ENCODE results near the gene UFSP2. TPM values are rescaled to one million over a fixed set of nuclear protein-coding genes. Genes with fewer than 3 reads are reported as not detected.

UFSP2 gene
- total and polyA plus RNA-seq, 2 experiments from 2014 or later: 29.0 to 53.0 TPM

DNA sequence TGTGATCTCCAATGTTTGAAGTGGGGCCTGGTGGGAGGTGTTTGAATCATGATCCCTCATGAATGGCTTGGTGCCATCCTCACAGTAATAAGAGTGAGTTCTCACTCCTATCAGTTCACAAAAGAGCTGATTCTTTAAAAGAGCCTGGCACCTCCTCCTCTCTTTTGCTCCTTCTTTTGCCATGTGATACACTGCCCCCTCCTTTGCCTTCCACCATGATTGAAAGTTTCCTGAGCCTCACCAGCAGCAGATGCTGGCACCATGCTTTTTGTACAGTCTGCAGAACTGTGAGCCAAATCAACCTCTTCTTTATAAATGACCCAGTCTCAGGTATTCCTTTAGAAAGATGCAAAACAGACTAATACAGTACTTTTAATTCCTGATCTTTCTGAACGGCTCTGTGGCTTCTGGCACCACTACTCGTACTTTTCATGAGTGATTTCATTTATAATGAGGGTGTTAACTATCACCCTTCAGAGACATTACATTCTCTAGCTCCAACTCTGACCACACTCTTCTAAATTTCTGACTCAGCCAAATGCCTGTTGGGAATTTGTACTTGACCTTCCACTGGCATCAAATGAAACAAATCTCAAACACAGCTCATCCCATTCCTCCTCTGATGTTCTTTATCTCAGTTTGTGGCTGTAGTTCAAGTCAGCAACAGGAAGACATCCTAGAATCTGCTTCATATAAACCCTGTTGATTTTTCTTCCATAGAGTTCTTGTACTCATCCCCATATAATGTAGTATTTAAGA, 4.2 kb downstream of the UFSP2 start (continued):
- TF ChIP-seq NANOG (IDR thresholded peaks at IDR 0.05; ENCODE audit: borderline replicate concordance): no peak

DNA sequence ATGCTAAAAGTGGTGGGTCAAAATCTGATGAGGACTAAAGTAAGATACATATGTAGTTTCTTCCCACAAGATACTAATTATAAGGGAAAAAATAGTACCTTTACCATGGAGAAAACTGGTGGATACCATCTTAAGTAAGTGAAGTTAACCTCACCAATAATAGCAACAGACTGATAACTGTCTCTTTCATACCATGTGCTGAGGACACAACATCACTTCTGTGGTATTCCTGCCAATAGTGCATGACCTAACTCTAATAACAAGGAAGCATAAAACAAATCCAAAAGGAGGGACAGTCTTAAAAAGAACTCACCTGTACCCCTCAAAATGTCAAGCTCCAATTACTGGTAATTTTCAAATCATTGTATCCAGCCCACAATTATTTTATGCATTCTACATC, 8.8 kb downstream of the UFSP2 start:
- H3K4me1 Mint-ChIP-seq: no peaks in the 10 kb centered on the region
- Histone ChIP-seq H3F3A (replicated peaks; ENCODE audit: low read depth) (no peaks in the 10 kb centered on the region), H3K9me2 (ENCODE audit: insufficient read depth) (no peaks in the 10 kb centered on the region), H4K20me1 (replicated peaks; ENCODE audit: insufficient read depth) (no peaks in the 10 kb centered on the region), H3K79me2 (replicated peaks; ENCODE audit: insufficient read depth) (no peaks in the 10 kb centered on the region), H3K27ac (ENCODE audit: low read depth) (no peak overlapping the region), H3K4me2 (no peak overlapping the region), H3K36me3 (ENCODE audit: insufficient read depth) (no peaks in the 10 kb centered on the region; the same call in 1 of the 2 replicates), H3K4me1 (ENCODE audit: insufficient read depth) (no peaks in the 10 kb centered on the region), H2AFZ (no peak overlapping the region), H3K27me3 (ENCODE audit: insufficient read depth) (no peaks in the 10 kb centered on the region), H3K4me3 (no peak overlapping the region)
- no peak overlapping the region for H3K4me3 Mint-ChIP-seq
- DNase-seq (ENCODE audit: low spot score): no peak
- H3K9me3 Mint-ChIP-seq: no peaks in the 10 kb centered on the region
- H3K36me3 Mint-ChIP-seq (ENCODE audit: low read depth): peaks cover 9% of the 10 kb centered on the region
- H3K27me3 Mint-ChIP-seq (ENCODE audit: insufficient read depth, low read depth, poor library complexity): no peaks in the 10 kb centered on the region
- no peak for ATAC-seq
- H3K27ac Mint-ChIP-seq: no peak overlapping the region
- TF ChIP-seq ZNF331 (CRISPR knock-in tag; IDR thresholded peaks at IDR 0.05; ENCODE audit: low read depth): no peak
- no peak for TF ChIP-seq CREB1 (CRISPR knock-in tag; IDR thresholded peaks at IDR 0.05; ENCODE audit: low read depth)
- TF ChIP-seq, protein P1, sequence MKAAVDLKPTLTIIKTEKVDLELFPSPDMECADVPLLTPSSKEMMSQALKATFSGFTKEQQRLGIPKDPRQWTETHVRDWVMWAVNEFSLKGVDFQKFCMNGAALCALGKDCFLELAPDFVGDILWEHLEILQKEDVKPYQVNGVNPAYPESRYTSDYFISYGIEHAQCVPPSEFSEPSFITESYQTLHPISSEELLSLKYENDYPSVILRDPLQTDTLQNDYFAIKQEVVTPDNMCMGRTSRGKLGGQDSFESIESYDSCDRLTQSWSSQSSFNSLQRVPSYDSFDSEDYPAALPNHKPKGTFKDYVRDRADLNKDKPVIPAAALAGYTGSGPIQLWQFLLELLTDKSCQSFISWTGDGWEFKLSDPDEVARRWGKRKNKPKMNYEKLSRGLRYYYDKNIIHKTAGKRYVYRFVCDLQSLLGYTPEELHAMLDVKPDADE (IDR thresholded peaks at IDR 0.05): no peak
- TF ChIP-seq EZH2 (IDR thresholded peaks at IDR 0.05; ENCODE audit: low read depth, unreplicated experiment): no peak
- no peak for TF ChIP-seq EZH2phosphoT487 (IDR thresholded peaks at IDR 0.05; ENCODE audit: unreplicated experiment)
- no peak for TF ChIP-seq POLR2AphosphoS5 (IDR thresholded peaks at IDR 0.05; ENCODE audit: low read depth)
- no peak for TF ChIP-seq NANOG (IDR thresholded peaks at IDR 0.05; ENCODE audit: borderline replicate concordance)
- TF ChIP-seq, protein P2, sequence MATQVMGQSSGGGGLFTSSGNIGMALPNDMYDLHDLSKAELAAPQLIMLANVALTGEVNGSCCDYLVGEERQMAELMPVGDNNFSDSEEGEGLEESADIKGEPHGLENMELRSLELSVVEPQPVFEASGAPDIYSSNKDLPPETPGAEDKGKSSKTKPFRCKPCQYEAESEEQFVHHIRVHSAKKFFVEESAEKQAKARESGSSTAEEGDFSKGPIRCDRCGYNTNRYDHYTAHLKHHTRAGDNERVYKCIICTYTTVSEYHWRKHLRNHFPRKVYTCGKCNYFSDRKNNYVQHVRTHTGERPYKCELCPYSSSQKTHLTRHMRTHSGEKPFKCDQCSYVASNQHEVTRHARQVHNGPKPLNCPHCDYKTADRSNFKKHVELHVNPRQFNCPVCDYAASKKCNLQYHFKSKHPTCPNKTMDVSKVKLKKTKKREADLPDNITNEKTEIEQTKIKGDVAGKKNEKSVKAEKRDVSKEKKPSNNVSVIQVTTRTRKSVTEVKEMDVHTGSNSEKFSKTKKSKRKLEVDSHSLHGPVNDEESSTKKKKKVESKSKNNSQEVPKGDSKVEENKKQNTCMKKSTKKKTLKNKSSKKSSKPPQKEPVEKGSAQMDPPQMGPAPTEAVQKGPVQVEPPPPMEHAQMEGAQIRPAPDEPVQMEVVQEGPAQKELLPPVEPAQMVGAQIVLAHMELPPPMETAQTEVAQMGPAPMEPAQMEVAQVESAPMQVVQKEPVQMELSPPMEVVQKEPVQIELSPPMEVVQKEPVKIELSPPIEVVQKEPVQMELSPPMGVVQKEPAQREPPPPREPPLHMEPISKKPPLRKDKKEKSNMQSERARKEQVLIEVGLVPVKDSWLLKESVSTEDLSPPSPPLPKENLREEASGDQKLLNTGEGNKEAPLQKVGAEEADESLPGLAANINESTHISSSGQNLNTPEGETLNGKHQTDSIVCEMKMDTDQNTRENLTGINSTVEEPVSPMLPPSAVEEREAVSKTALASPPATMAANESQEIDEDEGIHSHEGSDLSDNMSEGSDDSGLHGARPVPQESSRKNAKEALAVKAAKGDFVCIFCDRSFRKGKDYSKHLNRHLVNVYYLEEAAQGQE (IDR thresholded peaks at IDR 0.05; ENCODE audit: unreplicated experiment): no peak
- no peak for TF ChIP-seq STAT1 (IDR thresholded peaks at IDR 0.05; ENCODE audit: unreplicated experiment)
- TF ChIP-seq ZNF462 (CRISPR knock-in tag; IDR thresholded peaks at IDR 0.05): no peak
- TF ChIP-seq ZNF114 (CRISPR knock-in tag; IDR thresholded peaks at IDR 0.05): no peak
- TF ChIP-seq CTCF (conservative IDR thresholded peaks at IDR 0.05; ENCODE audit: low read depth in 2 of 2): no peak
